Activated gamma-delta T cell (primary cell): ENCODE data around the gene TAB2.
"Not testable (repeated sequence)": the region's sequence is repeated elsewhere in the genome, so short reads cannot be mapped to it uniquely, and the experiment has no call there.

ENCODE experiments used
- DNase-seq: peaks from one replicate; lab custom pipeline; 2025; lab: John Stamatoyannopoulos, UW

The TAB2 gene

DNA sequence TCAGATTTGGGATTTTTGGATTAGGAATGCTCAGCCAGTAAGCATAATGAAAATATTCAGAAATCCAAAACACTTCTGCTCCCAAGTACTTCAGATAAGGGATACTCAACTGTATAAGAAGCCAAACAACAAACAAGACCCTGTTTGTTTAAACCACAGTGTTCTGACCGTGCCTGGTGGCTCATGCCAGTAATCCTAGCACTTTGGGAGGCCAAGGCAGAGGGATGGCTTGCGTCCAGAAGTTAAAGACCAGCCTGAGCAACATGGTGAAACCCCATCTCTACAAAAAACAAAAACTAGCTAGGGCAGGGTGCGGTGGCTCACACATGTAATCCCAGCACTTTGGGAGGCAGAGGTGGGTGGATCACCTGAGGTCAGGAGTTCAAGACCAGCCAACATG, 142.7 kb downstream of the TAB2 start:
- not testable (repeated sequence) for DNase-seq
